Measurements from ENCODE around the gene BCL2A1. TPM values are rescaled to one million over a fixed set of nuclear protein-coding genes. Genes with fewer than 3 reads are reported as not detected.
"Not testable (repeated sequence)": the region's sequence is repeated elsewhere in the genome, so short reads cannot be mapped to it uniquely, and the experiment has no call there.

Gene BCL2A1
- total RNA-seq: 10 to 100 TPM; 23.1 to 26.3 TPM

DNA sequence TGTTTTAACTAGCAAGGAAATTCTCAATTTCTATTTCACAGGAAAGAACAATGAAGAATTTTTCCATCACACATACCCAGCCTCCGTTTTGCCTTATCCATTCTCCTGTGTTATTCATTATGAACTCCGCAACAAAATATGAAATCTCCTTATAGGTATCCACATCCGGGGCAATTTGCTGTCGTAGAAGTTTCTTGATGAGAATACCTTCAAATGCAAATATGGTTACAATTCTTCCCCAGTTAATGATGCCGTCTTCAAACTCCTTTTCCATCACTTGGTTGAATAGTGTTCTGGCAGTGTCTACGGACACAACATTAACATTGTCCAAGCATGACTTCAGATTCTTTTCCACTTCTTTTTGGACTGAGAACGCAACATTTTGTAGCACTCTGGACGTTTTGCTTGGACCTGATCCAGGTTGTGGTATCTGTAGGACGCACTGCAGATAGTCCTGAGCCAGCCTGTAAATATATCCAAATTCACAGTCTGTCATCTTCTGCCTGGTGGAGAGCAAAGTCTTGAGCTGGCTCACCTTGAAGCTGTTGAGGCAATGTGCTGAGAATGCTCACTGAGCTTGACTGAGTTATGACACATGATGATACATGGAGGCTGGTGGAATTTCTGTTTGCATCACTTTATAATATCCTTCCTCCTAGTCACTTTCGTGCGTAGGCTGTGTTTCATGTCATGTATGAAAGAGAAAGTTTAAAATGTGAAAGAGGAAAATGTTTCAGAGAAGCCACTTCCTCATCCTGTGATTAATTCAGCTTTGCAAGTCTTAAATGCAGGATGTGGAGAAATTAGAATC is at the start of gene BCL2A1:
BCL2A1 (minus strand) TSS at position 573 of the 811 bp plus-strand sequence; CDS start at position 496, 77 bp downstream.
- H3K27me3 Mint-ChIP-seq (ENCODE audit: low read depth): no peaks in the 10 kb centered on the region
- H3K4me1 Mint-ChIP-seq (ENCODE audit: low read depth): peaks cover 56% of the 10 kb centered on the region
- H3K4me3 Mint-ChIP-seq: peak within 1 kb of the TSS; percentile 91
- peak; percentile 69 for ATAC-seq
- DNase-seq: peak; percentile 73
- peaks cover 8% of the 10 kb centered on the region for H3K36me3 Mint-ChIP-seq (ENCODE audit: low read depth)
- no peaks in the 10 kb centered on the region for H3K9me3 Mint-ChIP-seq (ENCODE audit: insufficient read depth)
- ChIA-PET CTCF (interaction anchor here (1.0 to 1.6 kb wide), 4 partner anchors 22 to 116 kb away, joined by 3 to 8 read pairs (median 6); no protein-coding TSS in a partner anchor), POLR2A (interaction anchor here (0.6 to 5.2 kb wide), 7 partner anchors 19 to 293 kb away, joined by 3 to 77 read pairs (median 7); no protein-coding TSS in a partner anchor)
- H3K27ac Mint-ChIP-seq: peak within 1 kb of the TSS; percentile 94

DNA sequence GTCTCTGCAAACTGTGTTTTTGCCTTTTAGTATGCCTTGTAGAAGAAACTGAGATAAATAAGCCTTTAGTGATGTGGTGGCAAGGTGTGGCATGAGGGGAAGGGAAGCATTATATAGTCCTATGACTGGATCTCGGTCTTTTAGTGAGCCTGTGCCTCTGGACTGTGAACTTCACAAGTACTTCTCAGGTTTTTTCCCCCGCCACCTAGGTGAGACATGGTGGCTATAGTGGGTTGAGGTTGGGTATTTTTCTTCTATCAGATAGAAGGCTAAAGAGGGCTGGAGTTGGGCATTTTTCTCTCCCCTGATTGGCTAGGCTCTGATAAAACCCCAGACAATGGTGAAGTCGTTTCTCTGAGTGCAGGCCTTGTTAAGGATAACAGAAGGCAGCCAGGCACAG is 49.7 kb upstream of the BCL2A1 start:
- ChIA-PET CTCF (no interaction called here), POLR2A (no interaction called here)

DNA sequence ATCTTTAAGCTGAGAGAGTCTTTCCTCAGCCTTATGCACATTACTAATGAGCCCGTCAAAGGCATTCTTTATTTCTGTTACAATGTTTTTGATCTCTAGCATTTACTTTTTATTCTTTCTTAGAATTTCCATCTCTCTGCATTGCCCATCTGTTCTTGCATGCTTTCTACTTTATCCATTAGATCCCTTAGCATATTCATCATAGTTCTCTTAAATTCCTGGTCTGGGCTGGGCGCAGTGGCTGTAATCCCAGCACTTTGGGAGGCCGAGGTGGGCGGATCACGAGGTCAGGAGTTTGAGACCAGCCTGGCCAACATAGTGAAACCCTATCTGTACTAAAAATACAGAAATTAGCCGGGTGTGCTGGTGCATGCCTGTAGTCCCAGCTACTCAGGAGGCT is 49.2 kb upstream of the BCL2A1 start:
- H3K4me1 Mint-ChIP-seq (ENCODE audit: low read depth); H3K27me3 Mint-ChIP-seq (ENCODE audit: low read depth); CTCF ChIA-PET; H3K9me3 Mint-ChIP-seq (ENCODE audit: insufficient read depth); H3K27ac Mint-ChIP-seq; POLR2A ChIA-PET; H3K4me3 Mint-ChIP-seq; H3K36me3 Mint-ChIP-seq (ENCODE audit: low read depth); ATAC-seq; DNase-seq: not testable (repeated sequence)

More for the DNA sequence above, 49.7 kb upstream of the BCL2A1 start:
- peaks cover 4% of the 10 kb centered on the region for H3K9me3 Mint-ChIP-seq (ENCODE audit: insufficient read depth)
- no peak overlapping the region for H3K27ac Mint-ChIP-seq
- H3K4me3 Mint-ChIP-seq: no peak overlapping the region
- peaks cover 5% of the 10 kb centered on the region for H3K27me3 Mint-ChIP-seq (ENCODE audit: low read depth)
- no peak for DNase-seq
- peaks cover 7% of the 10 kb centered on the region for H3K4me1 Mint-ChIP-seq (ENCODE audit: low read depth)
- H3K36me3 Mint-ChIP-seq (ENCODE audit: low read depth): peaks cover 2% of the 10 kb centered on the region
- ATAC-seq: no peak

DNA sequence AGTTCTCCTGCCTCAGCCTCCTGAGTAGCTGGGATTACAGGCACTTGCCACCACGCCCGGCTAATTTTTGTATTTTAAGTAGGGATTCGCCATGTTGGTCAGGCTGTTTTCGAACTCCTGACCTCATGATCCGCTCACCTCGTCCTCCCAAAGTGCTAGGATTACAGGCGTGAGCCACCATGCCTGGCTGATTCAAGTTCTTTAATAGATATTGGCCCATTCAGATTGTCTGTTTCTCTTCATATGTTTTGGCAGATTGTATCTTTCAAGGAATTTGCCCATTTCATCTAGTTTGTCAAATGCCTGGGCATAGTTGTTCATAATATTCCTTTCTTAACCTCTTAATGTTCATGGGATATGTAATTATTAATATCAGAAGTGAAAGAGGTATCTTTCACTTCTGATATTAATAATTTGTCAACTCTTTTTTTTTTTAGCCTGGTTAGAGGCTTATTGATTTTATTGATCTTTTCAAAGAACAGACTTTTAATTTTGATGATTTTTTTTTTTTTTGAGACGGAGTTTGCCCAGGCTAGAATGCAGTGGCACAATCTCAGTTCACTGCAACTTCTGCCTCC is 48.3 kb upstream of the BCL2A1 start:
- no peak for ATAC-seq
- DNase-seq: no peak
- Mint-ChIP-seq H3K27ac (no peak overlapping the region), H3K4me1 (ENCODE audit: low read depth) (peaks cover 7% of the 10 kb centered on the region), H3K27me3 (ENCODE audit: low read depth) (peaks cover 5% of the 10 kb centered on the region), H3K36me3 (ENCODE audit: low read depth) (peaks cover 2% of the 10 kb centered on the region), H3K9me3 (ENCODE audit: insufficient read depth) (peaks cover 4% of the 10 kb centered on the region), H3K4me3 (no peak overlapping the region)
- CTCF ChIA-PET: no interaction called here
- POLR2A ChIA-PET: no interaction called here

DNA sequence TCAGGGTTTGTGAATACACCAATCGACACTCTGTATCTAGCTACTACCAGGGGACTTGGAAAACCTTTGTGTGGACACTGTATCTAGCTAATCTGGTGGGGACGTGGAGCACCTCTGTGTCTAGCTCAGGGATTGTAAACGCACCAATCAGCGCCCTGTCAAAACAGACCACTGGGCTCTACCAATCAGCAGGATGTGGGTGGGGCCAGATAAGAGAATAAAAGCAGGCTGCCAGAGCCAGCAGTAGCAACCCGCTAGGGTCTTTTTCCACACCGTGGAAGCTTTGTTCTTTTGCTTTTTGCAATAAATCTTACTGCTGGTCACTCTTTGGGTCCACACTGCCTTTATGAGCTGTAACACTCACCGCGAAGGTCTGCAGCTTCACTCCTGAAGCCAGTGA is 46.1 kb upstream of the BCL2A1 start:
- POLR2A ChIA-PET; H3K36me3 Mint-ChIP-seq (ENCODE audit: low read depth); ATAC-seq; H3K9me3 Mint-ChIP-seq (ENCODE audit: insufficient read depth); H3K27ac Mint-ChIP-seq; H3K4me1 Mint-ChIP-seq (ENCODE audit: low read depth); H3K27me3 Mint-ChIP-seq (ENCODE audit: low read depth); H3K4me3 Mint-ChIP-seq; DNase-seq: not testable (repeated sequence)
- CTCF ChIA-PET: interaction anchor here (1.2 kb wide), 1 partner anchor 10 kb away, joined by 3 read pairs; no protein-coding TSS in a partner anchor

DNA sequence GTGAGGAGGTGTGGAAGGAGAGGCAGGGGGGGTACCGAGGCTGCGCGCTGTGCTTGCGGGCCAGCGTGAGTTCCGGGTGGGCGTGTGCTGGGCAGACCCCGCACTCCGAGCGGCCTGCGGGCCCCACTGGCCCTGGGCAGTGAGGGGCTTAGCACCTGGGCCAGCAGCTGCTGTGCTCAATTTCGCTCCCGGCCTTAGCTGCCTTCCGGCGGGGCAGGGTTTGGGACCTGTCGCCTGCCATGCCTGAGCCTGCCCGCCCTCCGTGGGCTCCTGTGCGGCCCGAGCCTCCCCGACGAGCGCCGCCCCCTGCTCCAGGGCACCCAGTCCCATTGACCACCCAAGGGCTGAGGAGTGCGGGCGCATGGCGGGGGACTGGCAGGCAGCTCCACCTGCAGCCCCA is 45.5 kb upstream of the BCL2A1 start:
- H3K9me3 Mint-ChIP-seq (ENCODE audit: insufficient read depth); CTCF ChIA-PET; H3K4me3 Mint-ChIP-seq; H3K4me1 Mint-ChIP-seq (ENCODE audit: low read depth); ATAC-seq; H3K27me3 Mint-ChIP-seq (ENCODE audit: low read depth); H3K36me3 Mint-ChIP-seq (ENCODE audit: low read depth); POLR2A ChIA-PET; DNase-seq; H3K27ac Mint-ChIP-seq: not testable (repeated sequence)

DNA sequence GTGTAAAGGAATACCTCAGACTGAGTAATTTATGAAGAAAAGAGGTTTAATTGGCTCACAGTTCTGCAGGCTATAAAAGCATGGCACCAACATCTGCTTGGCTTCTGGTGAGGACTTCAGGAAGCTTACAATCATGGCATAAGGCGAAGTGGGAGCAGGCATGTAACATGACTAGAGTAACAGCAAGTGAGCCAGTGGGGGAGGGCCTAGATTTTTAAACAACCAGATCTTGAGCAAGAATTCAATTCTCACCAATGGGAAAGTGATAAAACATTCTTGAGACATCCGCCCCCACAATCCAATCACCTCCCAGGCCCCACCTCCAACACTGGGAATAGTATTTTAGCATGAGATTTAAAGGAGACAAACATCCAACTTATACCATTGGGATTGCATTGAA is 44.2 kb upstream of the BCL2A1 start:
- no peak for ATAC-seq
- POLR2A ChIA-PET: no interaction called here
- H3K27me3 Mint-ChIP-seq (ENCODE audit: low read depth): peaks cover 2% of the 10 kb centered on the region
- no peak overlapping the region for H3K27ac Mint-ChIP-seq
- no peak for DNase-seq
- H3K9me3 Mint-ChIP-seq (ENCODE audit: insufficient read depth): no peaks in the 10 kb centered on the region
- CTCF ChIA-PET: no interaction called here
- H3K4me3 Mint-ChIP-seq: no peak overlapping the region
- no peaks in the 10 kb centered on the region for H3K36me3 Mint-ChIP-seq (ENCODE audit: low read depth)
- H3K4me1 Mint-ChIP-seq (ENCODE audit: low read depth): no peaks in the 10 kb centered on the region

DNA sequence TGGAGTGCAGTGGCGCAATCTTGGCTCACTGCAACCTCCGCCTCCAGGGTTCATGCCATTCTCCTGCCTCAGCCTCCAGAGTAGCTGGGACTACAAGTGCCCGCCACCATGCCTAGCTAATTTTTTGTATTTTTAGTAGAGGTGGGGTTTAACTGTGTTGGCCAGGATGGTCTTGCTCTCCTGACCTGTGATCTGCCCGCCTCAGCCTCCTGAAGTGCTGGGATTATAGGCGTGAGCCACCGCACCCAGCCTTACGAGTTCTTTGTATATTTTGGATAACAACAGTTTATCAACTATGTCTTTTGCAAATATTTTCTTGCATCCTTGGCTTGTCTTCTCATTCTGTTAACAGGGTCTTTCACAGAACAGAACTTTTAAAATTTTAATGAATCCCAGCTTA is 43.2 kb upstream of the BCL2A1 start:
- DNase-seq; H3K36me3 Mint-ChIP-seq (ENCODE audit: low read depth); H3K27me3 Mint-ChIP-seq (ENCODE audit: low read depth); H3K9me3 Mint-ChIP-seq (ENCODE audit: insufficient read depth); H3K4me1 Mint-ChIP-seq (ENCODE audit: low read depth); H3K27ac Mint-ChIP-seq; ATAC-seq; H3K4me3 Mint-ChIP-seq; CTCF ChIA-PET: not testable (repeated sequence)
- POLR2A ChIA-PET: interaction anchor here (0.7 kb wide), 1 partner anchor 117 kb away, joined by 3 read pairs; no protein-coding TSS in a partner anchor

DNA sequence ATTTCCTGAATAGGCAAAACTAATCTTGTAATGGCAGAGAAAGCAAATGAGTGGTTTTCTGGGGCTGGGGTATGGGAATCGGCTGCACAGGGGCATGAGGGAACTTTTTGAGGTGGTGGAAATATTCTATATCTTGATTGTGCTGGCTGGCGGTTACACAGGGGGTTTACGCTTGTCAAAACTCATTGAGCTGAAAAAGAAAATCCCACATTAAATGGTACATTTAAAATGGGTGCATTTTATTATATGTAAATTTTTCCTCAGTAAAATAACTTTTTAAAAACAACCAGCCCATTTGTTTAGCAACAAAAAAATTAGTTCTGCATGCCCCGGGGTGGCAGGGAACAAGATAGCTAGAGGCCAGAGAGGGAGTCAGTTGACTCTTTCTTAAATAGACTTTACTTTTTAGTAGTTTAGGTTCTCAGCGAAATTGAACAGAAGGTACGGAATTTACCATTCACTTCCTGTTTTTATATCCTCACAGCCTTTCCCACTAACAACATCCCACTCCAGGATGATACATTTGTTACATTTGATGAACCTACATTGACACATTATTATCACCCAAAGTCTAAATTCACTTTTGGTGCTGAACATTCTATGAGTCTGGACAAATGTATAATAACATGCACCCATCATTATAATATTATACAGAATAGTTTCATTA is 41.2 kb upstream of the BCL2A1 start:
- Mint-ChIP-seq H3K36me3 (ENCODE audit: low read depth) (no peaks in the 10 kb centered on the region), H3K4me3 (no peak overlapping the region), H3K4me1 (ENCODE audit: low read depth) (no peaks in the 10 kb centered on the region), H3K9me3 (ENCODE audit: insufficient read depth) (no peaks in the 10 kb centered on the region), H3K27me3 (ENCODE audit: low read depth) (peaks cover 2% of the 10 kb centered on the region), H3K27ac (no peak overlapping the region)
- ChIA-PET CTCF (no interaction called here), POLR2A (no interaction called here)
- ATAC-seq: no peak
- DNase-seq: no peak

DNA sequence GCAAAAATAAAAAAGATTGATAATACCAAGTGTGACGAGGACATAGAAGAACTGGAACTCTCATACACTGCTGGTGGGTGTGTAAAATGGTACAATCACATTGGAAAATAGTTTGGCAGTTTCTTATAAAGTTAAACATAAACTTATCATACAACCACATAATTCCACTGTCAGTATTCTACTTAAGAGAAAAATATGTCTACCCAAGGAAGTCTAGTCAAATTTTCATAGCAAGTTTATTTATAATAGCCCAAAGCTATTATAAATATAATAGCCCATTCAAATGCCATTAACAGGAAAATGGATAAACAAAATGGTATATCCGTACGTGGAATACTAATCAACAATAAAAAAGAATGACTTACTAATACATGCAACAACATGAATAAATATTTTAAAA is 40.6 kb upstream of the BCL2A1 start:
- Mint-ChIP-seq H3K4me3 (no peak overlapping the region), H3K27me3 (ENCODE audit: low read depth) (peaks cover 2% of the 10 kb centered on the region), H3K9me3 (ENCODE audit: insufficient read depth) (no peaks in the 10 kb centered on the region), H3K27ac (no peak overlapping the region), H3K36me3 (ENCODE audit: low read depth) (no peaks in the 10 kb centered on the region), H3K4me1 (ENCODE audit: low read depth) (no peaks in the 10 kb centered on the region)
- no peak for DNase-seq
- CTCF ChIA-PET: no interaction called here
- POLR2A ChIA-PET: no interaction called here
- no peak for ATAC-seq

DNA sequence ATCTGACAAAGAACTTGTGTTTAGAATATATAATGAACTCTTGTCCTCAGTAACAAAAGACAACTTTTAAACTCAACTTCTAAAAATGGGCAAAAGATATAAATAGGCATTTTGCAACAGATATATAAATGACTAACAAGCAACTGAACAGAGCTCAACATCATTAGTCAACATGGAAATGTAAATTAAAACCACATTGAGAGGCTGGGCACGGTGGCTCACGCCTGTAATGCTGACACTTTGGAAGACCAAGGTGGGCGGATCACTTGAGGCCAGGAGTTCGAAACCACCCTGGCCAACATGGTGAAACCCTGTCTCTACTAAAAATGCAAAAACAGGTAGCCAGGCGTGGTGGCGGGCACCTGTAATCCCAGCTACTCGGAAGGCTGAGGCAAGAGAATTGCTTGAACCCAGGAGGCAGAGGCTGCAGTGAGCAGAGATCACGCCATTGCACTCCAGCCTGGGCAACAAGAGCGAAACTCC is 40.1 kb upstream of the BCL2A1 start:
- DNase-seq; H3K27ac Mint-ChIP-seq; H3K36me3 Mint-ChIP-seq (ENCODE audit: low read depth); ATAC-seq; H3K27me3 Mint-ChIP-seq (ENCODE audit: low read depth); H3K9me3 Mint-ChIP-seq (ENCODE audit: insufficient read depth); H3K4me3 Mint-ChIP-seq; H3K4me1 Mint-ChIP-seq (ENCODE audit: low read depth); CTCF ChIA-PET; POLR2A ChIA-PET: not testable (repeated sequence)

DNA sequence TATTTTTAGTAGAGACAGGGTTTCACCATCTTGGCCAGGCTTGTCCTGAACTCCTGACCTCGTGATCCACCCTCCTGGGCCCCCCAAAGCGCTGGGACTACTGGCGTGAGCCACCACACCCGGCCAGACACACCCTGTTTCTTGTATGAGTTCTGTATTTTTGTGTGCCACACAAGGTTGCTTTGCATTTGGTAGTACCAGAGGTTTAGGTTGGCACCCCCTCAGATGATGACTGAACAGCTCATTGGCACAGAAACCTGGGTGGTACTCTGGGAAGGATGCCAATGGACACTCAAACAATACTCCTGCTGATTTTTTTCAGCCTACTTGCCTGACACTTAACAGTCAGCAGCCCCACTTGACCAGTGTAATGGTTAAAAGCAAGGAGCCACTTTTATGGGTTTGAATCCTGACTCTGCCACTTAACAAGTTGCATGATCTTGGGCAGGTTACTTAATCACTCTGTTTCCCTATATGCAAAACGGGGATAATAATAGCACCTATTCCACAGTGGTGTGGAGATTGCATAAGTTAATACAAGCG is 39.2 kb upstream of the BCL2A1 start:
- Mint-ChIP-seq H3K27ac (no peak overlapping the region), H3K9me3 (ENCODE audit: insufficient read depth) (no peaks in the 10 kb centered on the region), H3K27me3 (ENCODE audit: low read depth) (peaks cover 2% of the 10 kb centered on the region), H3K4me1 (ENCODE audit: low read depth) (no peaks in the 10 kb centered on the region), H3K36me3 (ENCODE audit: low read depth) (no peaks in the 10 kb centered on the region), H3K4me3 (no peak overlapping the region)
- POLR2A ChIA-PET: no interaction called here
- no peak for ATAC-seq
- DNase-seq: no peak
- CTCF ChIA-PET: no interaction called here

All from activated CD8-positive, alpha-beta T cell treated with anti-CD3 and anti-CD28 coated beads, Interleukin-2, amount 10 ng/mL, durations not matched to agents 7 days and 5 days (primary cell).